Panc1 (cell line): Measurements from ENCODE around the gene KRT78. TPM values are rescaled to one million over a fixed set of nuclear protein-coding genes. Genes with fewer than 3 reads are reported as not detected.

ENCODE experiments used
- ATAC-seq: fragments of 200-7000 bp; cut with Tn5 transposase; 2 replicates; pipeline ENCODE4 v1.9.1; 2020; ENCODE audit warnings: mild to moderate bottlenecking, moderate library complexity
- BruUV-seq: library from RNA; stranded (reverse); fragments of 400-500 nt; replicated peaks from 2 replicates; lab custom pipeline; 2021; lab: Mats Ljungman, UMichigan
- CTCF ChIA-PET: fragments of 300-600 bp; sonication (Branson Sonifier 250); formaldehyde crosslinking; loops from one replicate; lab custom pipeline; 2022; ENCODE audit warnings: antibody characterized with exemption; lab: Charles Lee
- POLR2A ChIA-PET: fragments of 300-600 bp; sonication (Branson Sonifier 250); formaldehyde crosslinking; loops from one replicate; lab custom pipeline; 2022; ENCODE audit warnings: antibody characterized with exemption; lab: Charles Lee
- DNase-seq: peaks from one replicate; pipeline ENCODE4 v3.0.0-alpha.2; 2010; ENCODE audit warnings: low read depth, low spot score
- H3K27ac ChIP-seq: 2 replicates; pipeline ENCODE4 v1.5.1; 2011; ENCODE audit warnings: mild to moderate bottlenecking, low read length, inconsistent platforms
- H3K27me3 ChIP-seq: fragments of 200-500 bp; sonication (Bioruptor generic); 2 replicates; pipeline ENCODE4 v1.6.0; 2014; ENCODE audit warnings: low read length, inconsistent platforms; ENCODE audit not compliant: control insufficient read depth, insufficient read depth
- H3K36me3 ChIP-seq: fragments of 200-500 bp; sonication (Bioruptor generic); 2 replicates; pipeline ENCODE4 v1.5.1; 2014; ENCODE audit warnings: inconsistent platforms, mild to moderate bottlenecking, low read length, moderate library complexity; ENCODE audit not compliant: control insufficient read depth, insufficient read depth
- H3K4me1 ChIP-seq: 2 replicates; pipeline ENCODE4 v1.5.1; 2011; ENCODE audit warnings: inconsistent platforms, mild to moderate bottlenecking, low read length, moderate library complexity; ENCODE audit not compliant: control insufficient read depth, insufficient read depth
- H3K4me3 ChIP-seq, 2 experiments: 2 replicates each; pipeline ENCODE4 v1.5.1; 2011 to 2012; ENCODE audit warnings: low read depth in 2 of 2, low read length in 2 of 2, mild to moderate bottlenecking in 2 of 2, inconsistent platforms in 1 of 2, moderate library complexity in 1 of 2
- H3K9me3 ChIP-seq: fragments of 200-500 bp; sonication (Bioruptor generic); 2 replicates; pipeline ENCODE4 v1.5.1; 2014; ENCODE audit warnings: low read depth, mild to moderate bottlenecking, inconsistent platforms, low read length, moderate library complexity; ENCODE audit not compliant: control insufficient read depth, insufficient read depth
- CTCF ChIP-seq: fragments of 450-650 bp; IDR thresholded peaks from 2 replicates; pipeline ENCODE4 v1.5.1; 2017; ENCODE audit warnings: mild to moderate bottlenecking
- POLR2AphosphoS5 ChIP-seq: IDR thresholded peaks from 2 replicates; pipeline ENCODE4 v1.6.1; 2012; ENCODE audit warnings: mild to moderate bottlenecking, low read depth, low read length, moderate library complexity
- REST ChIP-seq, 2 experiments: IDR thresholded peaks; 2 replicates each; pipeline ENCODE4 v1.6.1; 2011 to 2012; ENCODE audit warnings: low read depth in 2 of 2, control low read depth in 1 of 2, low read length in 1 of 2, mild to moderate bottlenecking in 1 of 2, moderate library complexity in 1 of 2; ENCODE audit not compliant: insufficient read depth in 1 of 2
- SIN3A ChIP-seq: IDR thresholded peaks from 2 replicates; pipeline ENCODE4 v1.6.1; 2012; ENCODE audit warnings: low read depth, mild to moderate bottlenecking, low read length, moderate library complexity, borderline replicate concordance; ENCODE audit not compliant: insufficient read depth
- TCF7L2 ChIP-seq: IDR thresholded peaks from 2 replicates; pipeline ENCODE4 v1.6.1; 2011; ENCODE audit warnings: mild to moderate bottlenecking, low read depth, low read length, inconsistent platforms
- in situ Hi-C: cut with HindIII; loops from 2 replicates; pipeline ENCODE4 v1.10.0; 2016; ENCODE audit warnings: low sequenced_read_pairs, low pct_unique_long_range_greater_than_20kb
- intact Hi-C: fragments of 100-400 bp; cut with micrococcal nuclease; formaldehyde crosslinking; loops from one replicate; pipeline ENCODE4 v1.10.0; 2022; ENCODE audit not compliant: unreplicated experiment
- total RNA-seq: library from RNA; stranded (reverse); gene quantifications from one replicate; pipeline ENCODE4 v1.2.1, GENCODE V29; 2021; ENCODE audit not compliant: unreplicated experiment

KRT78 gene
- total RNA-seq, 1 experiment from 2014 or later, result not detected

- TF ChIP-seq REST (IDR thresholded peaks at IDR 0.05; ENCODE audit: insufficient read depth in 1 of 2, low read depth in 2 of 2, low read length in 1 of 2) (no peak), POLR2AphosphoS5 (no peak), TCF7L2 (no peak), SIN3A (no peak), CTCF (no peak)
- no peaks in the 10 kb centered on the region for H3K9me3 ChIP-seq
- ChIA-PET POLR2A (no interaction called here), CTCF (no interaction called here)
- H3K36me3 ChIP-seq, result no peaks in the 10 kb centered on the region
- peaks cover 3% of the 10 kb centered on the region; the same call in 1 of the 2 replicates for H3K4me1 ChIP-seq
- ATAC-seq (no peak), DNase-seq (no peak)
- no peaks in the 10 kb centered on the region for H3K27me3 ChIP-seq
- no TSS peak for BruUV-seq
- in situ Hi-C loops, result no loop called here
- H3K4me3 ChIP-seq, result no peak overlapping the region
- H3K27ac ChIP-seq, result no peak overlapping the region
- intact Hi-C loops, result no loop called here
These were observed 10.0 kb downstream of the KRT78 start for GRCh38 chr12:52838609-52839435.

- in situ Hi-C loops, result no loop called here
- peaks cover 3% of the 10 kb centered on the region; the same call in 1 of the 2 replicates for H3K4me1 ChIP-seq
- no peak overlapping the region for H3K27ac ChIP-seq
- no peak for ATAC-seq
- H3K9me3 ChIP-seq, result no peaks in the 10 kb centered on the region
- H3K4me3 ChIP-seq, result no peak overlapping the region
- ChIA-PET POLR2A (no interaction called here), CTCF (no interaction called here)
- no peak for DNase-seq
- H3K27me3 ChIP-seq, result no peaks in the 10 kb centered on the region
- no TSS peak for BruUV-seq
- H3K36me3 ChIP-seq, result no peaks in the 10 kb centered on the region
- intact Hi-C loops, result no loop called here
- no peak for TF ChIP-seq TCF7L2
These were observed 10.8 kb downstream of the KRT78 start for GRCh38 chr12:52837781-52838608.
